GM19025 (cell line): ENCODE measurements around the gene MRPL30.
"Not testable (repeated sequence)": the region's sequence is repeated elsewhere in the genome, so short reads cannot be mapped to it uniquely, and the experiment has no call there.

Experiments
- ATAC-seq: cut with Tn5 transposase; IDR thresholded peaks from one replicate; pipeline ENCODE4 v1.9.1; 2021; ENCODE audit warnings: mild to moderate bottlenecking, low read depth, moderate library complexity; ENCODE audit not compliant: unreplicated experiment

The MRPL30 gene

DNA sequence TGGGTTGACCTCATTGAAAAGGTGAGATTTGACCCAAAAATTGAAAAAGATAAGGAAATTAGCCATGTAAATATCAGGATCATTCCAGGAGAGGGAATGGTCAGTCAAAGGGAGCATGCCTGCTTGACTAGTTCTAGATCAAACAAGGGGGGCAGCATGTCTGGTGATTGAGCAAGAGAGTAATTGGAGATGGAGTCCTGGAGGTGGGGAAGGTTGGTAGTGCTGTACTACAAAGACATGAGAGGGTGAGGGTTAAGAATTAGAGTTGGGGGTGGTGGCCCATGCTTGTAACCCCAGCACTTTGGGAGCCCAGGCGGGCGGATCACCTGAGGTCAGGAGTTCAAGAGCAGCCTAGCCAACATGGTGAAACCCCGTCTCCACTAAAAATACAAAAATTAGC is 2.0 kb downstream of the MRPL30 start:
- ATAC-seq: no peak

DNA sequence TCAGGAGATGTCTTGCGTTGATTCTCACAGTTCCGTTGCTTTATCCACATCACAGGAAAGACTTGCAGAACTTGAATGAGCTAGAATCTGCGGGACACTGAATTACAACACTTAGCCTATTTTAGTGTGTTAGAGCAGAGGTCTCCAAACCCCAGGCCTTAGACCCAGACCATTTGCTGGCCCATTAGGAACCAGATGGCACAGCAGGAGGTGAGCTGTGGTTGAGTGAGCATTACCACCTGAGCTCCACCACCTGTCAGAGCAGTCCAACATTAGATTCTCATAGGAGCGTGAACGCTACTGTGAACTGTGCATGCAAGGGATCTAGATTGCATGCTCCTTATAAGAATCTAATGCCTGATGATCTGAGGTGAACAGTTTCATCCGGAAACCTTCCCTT is 3.8 kb downstream of the MRPL30 start:
- ATAC-seq: no peak

DNA sequence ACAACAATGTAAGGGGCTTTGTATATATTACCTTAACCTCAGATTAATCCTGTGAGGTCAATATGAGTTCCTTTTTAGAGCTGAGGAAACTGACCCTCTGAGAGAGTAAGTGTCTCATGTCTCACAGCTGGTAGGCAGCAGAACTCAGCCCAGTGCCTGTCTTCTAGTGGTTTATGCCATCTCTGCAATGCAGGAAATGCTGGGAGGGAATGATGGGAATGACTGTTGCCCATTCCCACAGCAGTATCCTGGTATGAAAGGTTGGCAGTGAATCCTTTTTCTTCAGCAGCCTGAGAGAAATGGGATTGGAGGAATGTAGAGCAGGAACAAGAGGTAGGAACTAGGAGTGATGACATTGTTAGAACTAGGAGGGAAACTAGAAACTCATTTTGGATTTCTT is 6.0 kb downstream of the MRPL30 start:
- no peak for ATAC-seq

DNA sequence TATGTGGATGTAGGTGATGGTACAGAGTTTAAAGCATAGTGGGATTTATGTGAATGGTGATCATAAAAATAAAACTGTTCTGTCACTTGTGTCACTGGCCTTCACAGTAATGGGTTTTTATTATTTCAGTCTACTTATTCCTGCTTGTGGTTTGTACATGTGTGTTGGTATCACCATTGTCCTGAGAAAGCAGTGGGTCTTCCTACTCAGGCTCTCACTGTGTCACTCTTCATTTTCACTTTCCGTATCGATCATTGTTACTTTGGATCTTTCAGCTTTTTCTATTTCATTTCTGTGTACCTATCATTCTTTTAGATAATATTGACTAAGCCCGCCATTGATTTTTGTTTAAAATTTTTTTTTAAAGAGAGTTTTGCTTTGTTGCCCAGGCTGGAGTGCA is 7.4 kb downstream of the MRPL30 start:
- no peak for ATAC-seq

DNA sequence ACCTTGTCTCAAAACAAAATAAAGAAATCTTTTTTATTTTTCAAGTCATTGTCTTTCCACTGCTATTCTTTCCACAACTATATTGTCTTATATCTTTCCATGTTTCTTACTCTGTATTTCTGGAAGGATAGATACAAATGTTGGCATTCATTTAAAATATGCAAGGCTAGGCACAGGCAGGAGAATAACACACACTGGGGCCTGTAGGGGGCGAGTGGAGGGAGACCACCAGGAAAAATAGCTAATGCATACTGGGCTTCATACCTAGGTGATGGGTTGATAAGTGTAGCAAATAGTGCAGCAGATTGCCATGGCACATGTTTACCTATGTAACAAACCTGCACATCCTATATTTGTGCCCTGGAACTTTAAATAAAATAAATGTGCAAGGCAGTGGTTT is 9.6 kb downstream of the MRPL30 start:
- ATAC-seq: no peak

DNA sequence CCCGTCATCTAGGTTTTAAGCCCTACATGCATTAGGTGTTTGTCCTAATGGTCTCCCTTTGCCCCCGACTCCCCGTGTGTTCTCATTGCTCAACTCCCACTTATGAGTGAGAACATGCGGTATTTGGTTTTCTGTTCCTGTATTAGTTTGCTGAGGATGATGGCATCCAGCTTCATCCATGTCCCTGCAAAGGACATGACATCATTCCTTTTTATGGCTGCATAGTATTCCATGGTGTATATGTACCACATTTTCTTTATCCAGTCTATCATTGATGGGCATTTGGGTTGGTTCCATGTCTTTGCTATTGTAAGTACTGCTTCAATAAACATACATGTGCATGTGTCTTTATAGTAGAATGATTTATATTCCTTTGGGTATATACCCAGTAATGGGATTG is 11.4 kb downstream of the MRPL30 start:
- not testable (repeated sequence) for ATAC-seq

DNA sequence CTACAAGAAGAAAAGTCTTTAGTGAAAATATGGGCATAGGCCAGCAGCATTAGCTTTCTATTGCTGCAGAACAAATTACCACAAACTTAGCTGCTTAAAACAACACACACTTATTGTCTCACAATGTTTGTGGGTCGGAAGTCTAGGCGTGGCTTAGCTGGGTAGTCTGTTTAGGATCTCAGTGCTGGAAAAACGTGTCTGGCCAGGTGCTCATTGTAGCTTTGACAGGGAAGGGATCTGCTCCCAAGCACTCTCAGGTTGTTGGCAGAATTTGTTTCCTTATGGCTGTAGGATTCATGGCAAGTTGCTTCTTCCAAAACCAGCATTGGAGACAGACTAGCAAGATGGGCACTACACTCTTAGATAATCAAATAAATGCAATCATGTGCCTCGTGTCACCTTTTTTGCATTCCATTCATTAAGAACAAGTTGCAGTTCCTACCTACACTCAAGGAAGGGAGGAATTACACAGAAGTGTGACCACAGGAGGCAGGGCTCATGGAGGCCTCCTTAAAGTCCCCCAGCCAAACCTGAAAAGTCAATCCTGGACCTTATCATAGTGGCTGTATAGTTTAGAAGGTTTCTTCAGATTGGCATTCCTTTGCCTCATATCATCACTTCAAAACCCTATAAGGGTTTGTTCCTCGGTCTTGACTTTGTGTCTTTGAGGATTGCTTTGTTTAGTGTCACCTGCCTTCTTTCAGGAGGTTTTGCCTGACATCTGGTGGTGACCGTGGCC is 17.3 kb downstream of the MRPL30 start:
- ATAC-seq: no peak

DNA sequence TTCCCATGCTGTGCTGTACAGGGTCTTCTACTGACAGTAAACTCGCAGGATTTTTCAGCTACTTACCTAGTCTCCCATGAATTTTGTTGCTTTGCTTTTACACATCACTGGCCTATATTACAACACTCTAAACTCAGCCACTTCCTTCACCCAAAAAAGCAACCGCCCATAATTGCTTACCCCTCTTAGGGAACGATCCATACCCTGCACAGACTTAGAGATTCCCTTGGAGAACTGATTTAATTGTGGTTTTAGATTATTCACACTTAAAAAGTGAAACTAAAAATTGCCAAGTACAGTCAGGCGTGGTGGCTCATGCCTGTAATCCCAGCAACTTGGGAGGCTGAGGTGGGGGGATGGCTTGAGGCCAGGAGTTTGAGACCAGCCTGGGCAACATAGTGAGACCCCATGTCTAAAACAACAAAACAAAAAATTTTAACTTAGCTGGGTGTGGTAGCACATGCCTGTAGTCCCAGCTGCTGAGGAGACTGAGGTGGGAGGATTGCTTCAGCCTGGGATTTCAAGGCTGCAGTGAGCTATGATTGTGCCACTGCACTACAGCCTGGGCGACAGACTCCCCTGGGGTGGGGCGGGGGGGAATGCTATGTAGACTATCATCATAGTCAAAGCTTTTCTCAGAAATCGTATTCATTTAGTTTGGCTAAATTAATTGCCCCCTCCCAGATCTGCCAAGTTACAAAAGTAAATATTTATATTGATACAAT is 19.3 kb downstream of the MRPL30 start:
- ATAC-seq: no peak

DNA sequence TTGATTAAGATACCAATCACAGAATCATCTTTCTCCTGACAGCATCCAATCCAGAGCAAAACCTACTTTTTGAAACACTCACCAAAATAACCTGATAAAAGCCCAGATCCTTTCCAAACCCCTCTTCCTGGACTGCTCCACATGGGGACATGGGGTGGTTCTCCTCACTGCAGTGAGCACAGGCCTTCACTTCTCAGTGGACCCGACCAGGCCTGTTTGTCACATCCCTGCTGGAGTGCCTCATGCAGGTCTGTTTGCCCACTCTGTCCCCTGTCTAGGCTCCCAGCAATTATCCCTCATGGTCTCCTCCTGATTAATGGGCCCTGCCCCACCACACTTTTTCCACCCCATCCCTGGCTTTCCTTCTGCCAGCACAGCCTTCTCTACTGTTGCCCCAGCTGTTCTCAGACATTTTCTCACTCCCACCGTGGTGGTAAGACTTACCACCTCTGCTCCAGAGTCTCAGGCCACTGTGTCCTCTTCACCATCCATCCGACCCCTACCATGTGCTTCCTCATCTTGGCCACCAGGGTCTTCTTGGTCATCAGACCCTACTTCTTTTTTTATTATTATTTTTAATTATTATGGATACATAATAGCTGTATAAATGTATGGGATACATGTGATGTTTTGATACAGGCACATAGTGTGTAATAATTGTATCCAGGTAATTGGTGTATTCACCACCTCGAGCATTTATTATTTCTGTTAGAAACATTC is 21.1 kb downstream of the MRPL30 start:
- no peak for ATAC-seq

DNA sequence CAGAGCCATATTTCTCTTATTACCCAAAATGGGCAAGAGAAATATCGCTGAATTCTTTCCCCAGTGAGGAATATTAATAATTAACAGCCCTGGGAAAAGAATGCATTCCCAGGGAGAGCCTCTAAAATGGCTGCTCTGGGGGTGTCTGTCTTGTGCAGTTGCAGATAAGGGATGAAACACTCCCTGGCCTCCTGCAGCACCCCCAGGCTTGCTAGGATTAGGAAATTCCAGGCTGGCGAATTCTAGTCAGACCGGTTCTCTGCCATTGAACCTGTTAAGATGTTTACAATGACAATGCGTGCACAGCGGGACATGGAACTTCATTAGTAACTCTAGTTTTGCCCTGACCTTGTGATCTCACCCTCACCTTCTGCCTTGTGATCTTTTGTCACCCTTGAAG is 24.5 kb downstream of the MRPL30 start:
- no peak for ATAC-seq

DNA sequence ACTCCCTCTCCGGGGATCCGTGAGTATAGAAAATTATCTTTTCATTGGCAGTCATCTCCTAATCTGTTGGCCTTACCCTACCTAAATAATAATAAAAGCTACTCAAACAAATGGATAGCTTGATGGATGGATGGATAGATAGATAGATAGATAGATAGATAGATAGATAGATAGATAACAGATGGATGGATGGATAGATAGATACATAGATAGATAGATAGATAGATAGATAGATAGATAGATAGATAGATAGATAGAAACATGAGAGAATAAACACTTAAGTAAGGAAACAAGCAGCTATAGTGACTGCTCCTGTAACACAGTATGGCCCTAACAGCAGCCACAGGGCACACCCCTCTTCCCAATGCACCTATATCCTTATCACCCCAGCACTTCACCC is 35.1 kb downstream of the MRPL30 start:
- ATAC-seq: no peak

DNA sequence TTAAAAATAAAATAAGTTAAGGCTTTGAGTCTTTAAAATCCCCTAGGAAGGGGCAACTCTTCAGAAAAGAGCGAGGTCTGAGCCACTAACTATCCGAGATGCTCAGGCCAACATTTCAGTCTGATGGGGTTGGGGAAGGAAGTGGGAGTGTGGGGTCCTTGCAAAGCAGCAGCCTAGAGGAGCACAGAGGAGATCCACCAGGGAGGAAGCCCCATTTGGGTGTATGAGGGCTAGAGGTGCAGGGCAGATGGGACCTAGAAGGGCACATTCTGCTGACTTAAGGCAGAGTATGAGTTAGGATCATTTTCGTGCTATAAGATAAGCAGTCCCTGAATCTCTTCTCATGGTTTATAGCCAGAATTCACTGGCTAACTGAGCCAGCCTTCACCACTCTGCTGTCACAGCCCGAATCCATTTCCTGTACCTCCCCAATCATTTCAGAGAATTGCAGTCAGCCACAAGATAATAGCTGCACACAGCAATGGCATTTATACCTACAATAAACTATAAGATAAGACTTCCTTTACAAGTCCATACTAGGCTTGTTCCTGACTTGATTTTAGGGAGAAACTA is 37.0 kb downstream of the MRPL30 start:
- ATAC-seq: no peak

DNA sequence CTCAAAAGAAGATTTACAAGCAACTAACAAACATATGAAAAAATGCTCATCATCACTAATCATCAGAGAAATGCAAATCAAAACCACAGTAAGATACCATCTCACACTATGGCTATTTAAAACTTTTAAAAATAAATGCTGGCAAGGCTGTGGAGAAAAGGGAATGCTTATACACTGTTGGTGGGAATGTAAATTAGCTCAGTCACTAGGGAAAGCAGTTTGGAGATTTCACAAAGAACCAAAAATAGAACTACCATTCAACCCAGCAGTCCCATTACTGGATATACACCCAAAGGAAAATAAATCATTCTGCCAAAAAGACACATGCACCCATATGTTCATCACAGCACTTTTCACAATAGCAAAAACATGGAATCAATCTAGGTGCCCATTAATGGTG is 52.2 kb downstream of the MRPL30 start:
- not testable (repeated sequence) for ATAC-seq

DNA sequence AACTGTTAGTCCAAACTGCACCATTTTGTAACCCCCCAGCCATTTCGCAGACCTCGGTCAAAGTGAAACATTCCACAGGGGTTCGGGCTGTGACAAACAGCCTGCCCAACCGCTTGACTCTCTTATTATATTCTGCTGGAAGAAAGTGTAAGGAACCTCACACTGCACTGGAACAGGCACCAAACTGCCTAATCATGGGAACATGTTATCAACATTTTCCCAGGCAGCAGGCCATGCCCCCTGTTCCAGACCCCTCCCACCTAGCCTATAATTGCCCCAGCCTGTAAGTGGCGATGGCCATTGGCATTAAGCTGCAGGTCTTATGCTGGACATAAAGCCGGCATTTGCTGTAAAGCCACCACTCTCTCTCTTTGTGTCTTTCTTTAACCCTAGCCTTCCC is 57.6 kb downstream of the MRPL30 start:
- no peak for ATAC-seq

DNA sequence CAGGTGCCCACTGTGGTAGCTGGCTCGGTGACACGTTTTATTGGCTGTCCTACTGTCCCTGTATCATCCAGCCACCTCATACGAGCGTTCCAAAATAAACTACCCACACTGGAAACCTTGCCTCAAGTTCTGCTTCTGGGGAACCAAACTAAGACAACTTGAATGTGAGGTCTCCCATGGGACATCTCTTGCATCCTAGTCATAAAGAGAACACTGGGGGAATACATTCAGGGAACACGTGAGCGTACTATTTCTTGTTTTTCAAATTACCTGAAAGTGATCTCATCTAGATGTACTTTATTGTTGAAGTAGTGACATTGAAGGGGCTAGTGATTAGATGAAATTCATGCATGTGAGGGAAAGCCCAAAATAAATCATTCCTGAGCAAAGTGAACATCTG is 59.4 kb downstream of the MRPL30 start:
- ATAC-seq: no peak

DNA sequence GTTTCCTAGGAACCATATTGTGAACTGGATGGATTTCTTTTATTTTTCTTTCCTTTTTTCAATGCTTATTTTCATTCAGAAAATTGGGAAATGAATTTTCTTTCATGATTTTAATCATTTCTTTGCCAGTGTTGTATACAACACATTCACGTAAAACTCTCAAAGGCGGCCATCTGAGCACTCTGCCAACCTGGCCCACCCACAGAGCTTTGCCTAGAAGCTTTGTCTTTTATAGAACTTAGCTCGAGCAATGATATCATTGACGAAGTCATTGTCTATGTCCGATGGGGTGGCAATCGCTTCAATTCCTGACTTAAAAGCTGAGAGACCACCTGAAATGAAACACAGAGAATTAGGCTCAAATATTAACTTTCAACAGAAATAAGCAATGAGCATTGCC is 61.2 kb downstream of the MRPL30 start:
- ATAC-seq: no peak
